ENCODE results near the gene NTN1.

NTN1 gene

GRCh38 chr17:9007052-9007714 is 14.1 kb upstream of the NTN1 start:
- H3K4me3 ChIP-seq (ENCODE audit: low read depth, low read length), result no peak overlapping the region
- DNase-seq (ENCODE audit: low read depth), result no peak
- no peak for TF ChIP-seq CTCF (conservative IDR thresholded peaks at IDR 0.05; ENCODE audit: low read depth, low read length)

- DNase-seq (ENCODE audit: low read depth), result no peak
- no peak overlapping the region for H3K4me3 ChIP-seq (ENCODE audit: low read depth, low read length)
- no peak for TF ChIP-seq CTCF (conservative IDR thresholded peaks at IDR 0.05; ENCODE audit: low read depth, low read length)
Observed at GRCh38 chr17:9009096-9009495, 12.2 kb upstream of the NTN1 start.

DNA sequence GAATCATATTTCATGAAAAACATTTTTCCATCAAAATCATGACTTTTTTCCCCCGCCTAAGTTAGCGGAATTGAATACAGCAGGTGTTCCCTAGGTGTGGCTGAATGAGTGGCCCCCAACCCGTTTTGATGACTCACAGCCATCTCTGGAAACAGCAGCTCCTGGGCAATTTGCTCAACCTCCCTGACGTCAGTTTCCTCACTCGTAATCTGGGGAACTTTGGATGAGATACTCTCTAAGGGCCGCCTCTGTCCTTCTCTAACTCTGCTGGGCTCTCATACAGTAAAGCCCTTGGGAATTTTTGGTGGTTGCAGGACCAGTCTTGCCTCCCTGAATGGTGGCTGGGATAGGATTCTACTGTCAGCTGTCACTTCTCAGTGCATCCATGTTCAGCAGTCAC is 11.6 kb upstream of the NTN1 start:
- DNase-seq (ENCODE audit: low read depth), result no peak
- H3K4me3 ChIP-seq (ENCODE audit: low read depth, low read length), result no peak overlapping the region
- no peak for TF ChIP-seq CTCF (conservative IDR thresholded peaks at IDR 0.05; ENCODE audit: low read depth, low read length)

DNA sequence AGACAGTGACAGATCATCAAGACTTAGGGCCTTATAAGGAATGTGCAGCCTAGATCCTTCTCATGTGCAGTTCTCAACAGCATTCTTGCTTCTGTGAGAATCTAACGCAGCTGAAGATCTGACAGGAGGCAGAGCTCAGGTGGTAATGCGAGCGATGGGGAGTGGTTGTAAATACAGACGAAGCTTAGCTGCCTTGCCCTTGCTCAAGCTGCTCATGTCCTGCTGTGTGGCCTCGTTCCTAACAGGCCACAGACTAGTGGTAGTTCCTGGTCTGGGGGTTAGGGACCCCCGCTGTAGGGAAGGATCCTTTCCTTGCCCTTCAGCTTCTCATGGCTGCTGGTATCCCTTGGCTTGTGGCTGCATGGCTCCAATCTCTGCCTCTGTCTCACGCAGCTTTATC is 10.3 kb upstream of the NTN1 start:
- no peak for TF ChIP-seq CTCF (conservative IDR thresholded peaks at IDR 0.05; ENCODE audit: low read depth, low read length)
- no peak for DNase-seq (ENCODE audit: low read depth)
- no peak overlapping the region for H3K4me3 ChIP-seq (ENCODE audit: low read depth, low read length)

- no peak overlapping the region for H3K4me3 ChIP-seq (ENCODE audit: low read depth, low read length)
- TF ChIP-seq CTCF (conservative IDR thresholded peaks at IDR 0.05; ENCODE audit: low read depth, low read length), result no peak
- DNase-seq (ENCODE audit: low read depth), result no peak
Observed at GRCh38 chr17:9016941-9017552, 4.3 kb upstream of the NTN1 start.

DNA sequence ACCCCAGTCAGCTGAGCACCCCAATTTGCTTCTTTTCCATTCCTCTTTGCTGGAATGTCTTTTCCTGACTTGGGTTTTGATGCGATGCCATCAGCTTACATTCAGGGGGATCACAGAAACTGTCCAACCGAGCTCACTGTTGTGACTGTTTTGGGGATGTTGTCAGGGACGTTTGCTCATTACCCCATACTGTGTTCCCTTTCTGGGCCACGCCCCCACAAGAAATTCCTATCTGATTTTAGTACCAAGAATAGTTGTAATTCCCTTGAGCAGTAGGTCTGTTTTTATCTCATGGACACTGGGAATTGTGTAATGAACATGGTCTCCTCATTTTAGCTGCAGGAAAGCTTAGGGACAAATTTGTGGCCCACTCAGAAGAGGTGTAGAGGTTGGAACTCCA is 2.6 kb upstream of the NTN1 start:
- no peak overlapping the region for H3K4me3 ChIP-seq (ENCODE audit: low read depth, low read length)
- TF ChIP-seq CTCF (conservative IDR thresholded peaks at IDR 0.05; ENCODE audit: low read depth, low read length), result no peak
- no peak for DNase-seq (ENCODE audit: low read depth)

Data from choroid plexus epithelial cell (primary cell).